IPS-11a (cell line): ENCODE results near the gene KRTAP5-2.
"Not testable (repeated sequence)": the region's sequence is repeated elsewhere in the genome, so short reads cannot be mapped to it uniquely, and the experiment has no call there.

ENCODE experiments used
- H3K4me3 ChIP-seq: one replicate; pipeline ENCODE4 v1.5.1; 2013; ENCODE audit warnings: low read depth, low read length, control low read depth

Gene KRTAP5-2, protein sequence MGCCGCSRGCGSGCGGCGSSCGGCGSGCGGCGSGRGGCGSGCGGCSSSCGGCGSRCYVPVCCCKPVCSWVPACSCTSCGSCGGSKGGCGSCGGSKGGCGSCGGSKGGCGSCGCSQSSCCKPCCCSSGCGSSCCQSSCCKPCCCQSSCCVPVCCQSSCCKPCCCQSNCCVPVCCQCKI

DNA sequence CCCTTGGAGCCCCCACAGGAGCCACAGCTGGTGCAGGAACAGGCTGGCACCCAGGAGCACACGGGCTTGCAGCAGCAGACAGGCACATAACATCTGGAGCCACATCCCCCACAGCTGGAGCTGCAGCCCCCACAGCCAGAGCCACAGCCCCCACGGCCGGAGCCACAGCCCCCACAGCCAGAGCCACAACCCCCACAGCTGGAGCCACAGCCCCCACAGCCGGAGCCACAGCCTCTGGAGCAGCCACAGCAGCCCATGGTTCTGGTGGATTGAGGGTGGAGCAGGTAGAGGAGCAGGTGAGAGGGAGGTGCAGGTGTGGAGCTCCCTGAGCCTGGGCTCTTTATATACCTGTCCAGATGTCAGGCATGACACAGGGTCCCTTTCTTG, at the start of gene KRTAP5-2:
KRTAP5-2 (minus strand) TSS at position 301 of the 387 bp plus-strand sequence; CDS start at position 257, 44 bp downstream.
- H3K4me3 ChIP-seq = no peak within 1 kb of the TSS

DNA sequence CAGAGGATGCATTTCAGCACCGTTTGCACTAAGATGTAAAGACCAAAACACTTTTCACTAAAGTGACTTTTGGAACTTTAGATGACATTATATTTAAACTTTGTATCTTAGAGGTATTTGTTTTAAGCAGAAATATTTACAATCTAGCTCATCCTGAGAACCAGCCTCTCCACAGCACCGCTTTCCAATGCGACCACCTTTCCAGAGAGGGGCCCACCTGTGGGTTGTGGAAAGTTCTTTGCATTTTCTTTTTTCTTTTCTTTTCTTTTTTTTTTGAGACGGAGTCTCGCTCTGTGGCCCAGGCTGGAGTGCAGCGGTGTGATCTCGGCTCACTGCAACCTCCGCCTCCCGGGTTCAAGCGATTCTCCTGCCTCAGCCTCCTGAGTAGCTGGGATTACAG, 48.4 kb upstream of the KRTAP5-2 start:
- H3K4me3 ChIP-seq = not testable (repeated sequence)

DNA sequence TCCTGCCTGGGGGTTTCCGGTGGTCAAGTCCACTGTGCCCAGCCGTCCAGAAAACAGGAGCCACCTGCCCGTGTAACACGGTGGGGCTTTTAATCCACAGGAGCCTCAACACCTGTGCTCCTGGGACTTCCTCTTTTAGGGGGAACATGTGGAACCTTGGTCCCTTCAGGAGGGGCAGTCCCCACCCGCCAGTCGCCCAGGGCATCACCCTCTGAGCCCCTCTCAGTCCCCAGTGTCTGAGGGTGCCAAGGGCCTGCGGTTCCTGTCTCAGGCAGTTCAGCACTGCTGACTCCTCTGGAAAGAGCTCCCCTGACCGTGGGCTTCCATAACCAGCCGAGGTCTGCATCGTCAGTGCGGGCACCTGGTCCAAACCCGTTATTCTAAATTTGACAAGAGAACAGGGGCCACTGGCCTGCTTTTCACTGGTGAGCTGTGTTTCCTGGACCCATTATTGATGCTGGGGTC, 47.3 kb upstream of the KRTAP5-2 start:
- H3K4me3 ChIP-seq = no peak overlapping the region

DNA sequence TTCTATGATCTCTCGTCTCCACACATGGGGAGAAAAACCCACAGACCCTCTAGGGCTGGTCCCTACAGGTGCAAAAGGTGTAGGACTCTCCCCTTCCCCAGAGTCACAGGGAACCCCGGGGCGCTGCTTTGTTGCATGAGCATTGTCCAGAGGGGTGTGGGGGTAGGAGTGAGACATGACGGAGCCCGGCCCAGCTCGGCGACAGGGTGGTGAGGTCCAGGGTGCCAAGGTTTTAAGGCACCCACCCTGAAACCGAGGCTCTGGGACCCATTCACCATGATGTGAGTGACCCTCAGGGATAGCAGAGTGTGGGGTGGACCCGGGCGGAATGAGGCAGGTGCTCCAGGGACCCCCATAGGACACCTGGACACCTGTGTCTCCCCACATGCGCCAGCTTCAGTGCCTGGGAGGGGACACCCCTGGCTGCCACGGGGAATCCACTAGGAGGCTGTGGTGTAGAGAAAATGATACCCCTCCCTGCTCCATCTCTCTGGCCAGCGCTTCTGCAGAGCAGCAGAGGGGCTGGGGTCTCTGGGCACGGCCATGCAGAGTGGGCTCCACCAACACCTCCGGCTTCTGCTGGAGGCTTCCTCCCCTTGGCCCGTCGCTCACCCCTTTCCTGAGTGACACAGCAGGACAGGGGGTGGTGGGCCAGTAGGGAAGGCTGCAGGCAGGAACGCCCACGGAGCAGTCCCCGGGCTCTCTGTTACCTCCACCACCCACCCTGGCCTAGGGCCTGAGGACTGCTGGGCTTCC, 46.7 kb upstream of the KRTAP5-2 start:
- H3K4me3 ChIP-seq = no peak overlapping the region

DNA sequence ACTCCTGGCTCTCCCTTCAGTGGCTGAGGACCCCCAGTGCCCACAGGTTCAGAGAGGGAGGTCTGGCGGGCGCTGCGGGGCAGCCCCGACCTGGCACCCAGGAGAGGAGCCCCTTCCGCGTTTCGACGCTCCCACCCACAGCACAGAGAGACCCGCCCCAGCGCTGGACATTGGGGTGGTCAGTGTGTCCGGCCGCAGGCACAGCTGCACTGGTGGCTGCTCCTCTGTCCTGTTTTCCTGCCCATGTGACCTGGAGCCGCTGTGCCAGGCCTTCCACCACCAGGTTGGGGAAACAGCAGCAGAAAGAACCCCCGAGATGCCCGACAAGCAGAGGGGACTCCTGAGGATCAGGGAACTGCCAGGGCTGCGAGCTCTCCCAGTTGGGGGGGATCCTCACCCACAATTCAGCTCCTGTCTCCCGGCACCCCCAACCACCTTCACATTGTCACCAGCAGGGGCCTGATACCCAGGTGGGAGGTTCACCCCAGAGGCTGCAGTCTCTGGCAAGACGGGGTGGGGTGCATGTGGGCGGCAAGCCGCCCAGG, 45.1 kb upstream of the KRTAP5-2 start:
- H3K4me3 ChIP-seq = no peak overlapping the region

DNA sequence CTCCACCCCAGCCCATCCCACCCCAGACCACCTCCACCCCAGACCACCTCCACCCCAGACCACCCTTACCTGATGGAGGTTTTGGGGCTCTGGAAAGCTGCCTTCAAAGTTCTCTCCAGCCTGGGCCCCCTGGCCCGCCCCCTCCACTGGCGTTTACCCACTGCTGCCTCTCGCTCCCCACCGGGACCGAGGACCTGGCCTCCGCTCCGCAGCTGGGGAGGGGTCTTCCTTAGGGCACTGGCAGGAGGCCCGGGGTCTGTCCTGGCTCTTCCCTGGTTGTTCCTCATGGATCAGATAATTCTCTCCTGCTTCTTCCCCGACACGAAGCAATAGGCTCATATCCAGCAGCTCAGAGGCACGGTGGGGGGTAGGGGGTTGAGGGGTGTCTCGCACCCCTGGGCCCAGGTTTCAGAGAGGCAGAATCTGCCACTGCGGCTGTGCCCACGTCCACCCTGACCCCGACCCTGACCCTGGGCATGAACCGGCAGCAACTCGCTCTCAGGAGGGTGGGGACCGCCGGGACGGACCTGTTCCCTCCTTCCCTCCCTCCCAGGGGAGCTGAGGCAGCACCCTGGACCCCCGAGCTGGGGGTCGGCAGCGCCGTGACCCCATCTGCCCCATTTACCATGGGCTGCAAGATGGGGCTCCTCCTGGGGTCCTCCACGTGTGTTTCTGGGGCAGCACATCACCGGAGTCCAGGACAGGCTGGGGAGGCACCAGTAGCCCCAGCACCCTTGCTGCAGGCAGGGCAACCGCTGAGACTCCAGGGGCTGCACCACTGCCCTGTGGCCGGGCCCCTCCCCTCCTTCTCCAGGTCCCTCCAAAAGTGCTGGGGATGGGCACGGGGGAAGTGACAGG, 44.4 kb upstream of the KRTAP5-2 start:
- no peak overlapping the region for H3K4me3 ChIP-seq

DNA sequence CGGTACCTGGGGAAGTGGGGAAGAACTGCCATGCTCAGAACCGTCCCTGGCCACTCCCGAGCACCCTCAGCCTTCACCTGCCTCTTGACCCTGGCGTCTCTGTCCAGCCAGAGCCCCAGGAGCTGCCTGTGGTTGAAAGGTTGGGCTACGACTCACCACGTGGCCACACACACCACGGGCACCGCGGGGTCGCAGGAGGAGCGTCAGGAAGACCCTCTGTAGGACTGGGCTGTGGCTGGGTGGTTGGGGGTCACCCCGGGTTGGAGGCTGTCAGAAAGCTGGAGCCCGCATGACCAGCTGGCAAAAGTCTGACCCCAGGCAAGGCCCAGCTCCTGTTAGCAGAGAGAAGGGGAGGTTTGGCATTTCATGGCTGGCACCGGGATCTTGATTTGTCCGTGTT, 43.0 kb upstream of the KRTAP5-2 start:
- H3K4me3 ChIP-seq = no peak overlapping the region

DNA sequence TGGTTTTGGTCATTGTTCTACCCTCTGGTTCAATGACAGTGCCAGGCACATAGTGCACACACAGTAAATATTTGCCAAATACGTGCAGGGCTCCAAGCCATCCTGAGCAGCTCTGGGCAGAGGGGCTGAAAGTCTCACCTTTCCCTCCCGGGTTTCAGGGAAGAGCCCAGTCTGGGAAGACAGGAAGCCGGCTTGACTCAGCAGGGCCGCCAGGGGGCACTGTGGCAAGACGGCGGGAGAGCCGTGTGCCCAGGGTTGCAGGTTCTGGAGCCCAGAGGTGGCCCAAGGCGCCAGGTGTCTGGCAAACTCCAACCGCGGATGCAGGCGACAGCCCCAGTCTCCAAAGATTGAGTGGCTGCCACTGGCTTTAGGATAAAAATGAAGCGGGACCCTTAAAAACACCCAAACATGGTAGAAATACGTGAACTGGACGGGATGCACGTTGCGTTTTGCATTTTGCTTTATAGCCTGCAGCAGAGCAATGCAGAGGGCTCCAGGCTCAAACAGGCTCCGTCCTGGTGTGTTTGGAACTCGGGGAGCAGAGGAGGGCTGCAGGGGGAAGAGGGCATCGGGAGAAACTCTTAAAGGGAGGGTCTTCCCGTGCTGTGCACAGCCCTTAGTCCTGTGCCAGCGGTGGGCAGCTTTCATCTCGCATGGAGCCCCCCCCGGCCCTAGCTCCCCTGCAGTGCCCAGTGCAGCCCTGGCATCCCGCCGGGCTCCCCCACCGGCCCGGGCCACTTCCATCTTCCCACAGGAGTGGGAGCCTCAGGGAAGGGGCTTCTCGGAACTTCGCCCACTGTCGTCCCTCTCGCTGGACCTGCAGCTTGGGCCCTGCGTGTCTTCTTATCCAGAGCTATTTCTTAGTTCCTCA, 42.2 kb upstream of the KRTAP5-2 start:
- H3K4me3 ChIP-seq = no peak overlapping the region

DNA sequence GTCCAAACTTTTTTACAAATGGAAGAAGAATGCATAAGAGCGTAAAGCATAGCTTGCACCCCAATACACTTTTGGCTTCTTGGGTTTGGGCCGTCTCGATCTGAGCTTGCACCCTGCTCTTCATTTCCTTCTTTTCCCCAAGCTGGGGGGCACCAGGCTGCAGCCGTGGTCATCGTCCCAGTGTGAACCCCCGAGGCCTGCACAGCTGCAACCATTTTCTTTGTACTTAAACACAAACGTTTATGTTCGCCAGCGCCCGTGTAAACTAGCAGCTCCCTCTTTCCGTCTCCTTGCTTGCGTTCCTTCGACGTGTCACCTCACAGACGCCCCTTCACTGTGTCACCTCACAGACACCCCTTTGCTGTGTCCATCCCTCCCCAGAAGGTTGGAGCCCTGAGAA, 41.6 kb upstream of the KRTAP5-2 start:
- H3K4me3 ChIP-seq = no peak overlapping the region

DNA sequence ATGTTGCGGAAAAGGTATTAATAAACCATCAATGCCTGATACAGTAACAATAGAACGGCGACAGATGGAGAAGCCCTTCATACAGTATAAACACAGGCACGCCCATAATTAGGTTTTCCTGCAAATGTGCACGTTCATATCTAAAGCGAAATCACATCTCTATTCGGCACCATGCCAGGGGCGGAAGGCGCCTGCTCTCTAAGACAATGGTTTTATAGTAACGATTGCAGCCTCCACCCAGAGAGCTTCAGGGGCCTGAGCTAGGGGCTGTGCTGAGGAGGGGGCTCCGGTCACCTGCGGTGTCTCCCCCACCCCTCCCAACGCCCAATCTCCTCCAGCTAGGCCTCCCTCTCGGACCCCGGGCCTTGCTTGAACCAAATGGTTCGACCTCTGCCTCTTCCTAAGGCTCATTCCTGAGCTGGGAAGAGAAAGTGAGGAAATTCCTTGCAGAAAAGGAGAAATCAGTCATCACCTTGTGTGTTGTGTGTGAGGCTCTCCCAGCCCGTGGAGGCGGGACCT, 41.1 kb upstream of the KRTAP5-2 start:
- H3K4me3 ChIP-seq = no peak overlapping the region

DNA sequence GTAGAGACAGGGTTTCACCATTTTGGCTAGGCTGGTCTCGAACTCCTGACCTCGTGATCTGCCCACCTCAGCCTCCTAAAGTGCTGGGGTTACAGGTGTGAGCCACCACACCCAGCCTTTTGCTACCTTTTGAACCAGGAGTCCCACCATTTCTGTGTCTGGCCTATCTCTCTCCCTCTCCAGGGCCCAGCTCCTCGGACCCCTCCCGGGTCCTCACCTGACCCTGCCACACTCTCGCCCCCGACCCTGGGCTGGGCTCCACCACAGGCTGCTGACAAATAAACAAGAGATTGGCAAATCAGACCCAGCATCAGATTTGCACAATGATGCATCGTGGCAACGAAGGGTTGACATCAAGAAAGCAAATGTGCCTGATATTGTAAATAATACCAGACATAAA, 40.2 kb upstream of the KRTAP5-2 start:
- no peak overlapping the region for H3K4me3 ChIP-seq

DNA sequence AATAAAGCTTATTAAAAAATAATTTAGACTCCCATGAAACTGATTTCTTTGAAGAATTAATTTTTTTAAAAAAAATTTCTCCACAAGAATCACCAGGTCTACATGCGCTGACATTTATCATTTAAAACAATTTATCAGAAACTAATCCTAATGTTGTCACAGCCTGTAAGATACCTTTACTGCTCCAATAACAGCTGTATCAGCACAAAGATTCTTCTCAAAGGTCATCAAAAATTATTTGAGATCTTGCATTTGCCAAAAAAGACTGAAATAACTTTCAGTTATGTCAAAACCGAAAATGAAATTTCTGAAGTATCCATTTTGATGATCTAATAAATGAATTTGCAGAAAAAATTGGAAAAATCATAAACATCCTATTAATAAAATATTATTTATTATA, 39.5 kb upstream of the KRTAP5-2 start:
- no peak overlapping the region for H3K4me3 ChIP-seq

DNA sequence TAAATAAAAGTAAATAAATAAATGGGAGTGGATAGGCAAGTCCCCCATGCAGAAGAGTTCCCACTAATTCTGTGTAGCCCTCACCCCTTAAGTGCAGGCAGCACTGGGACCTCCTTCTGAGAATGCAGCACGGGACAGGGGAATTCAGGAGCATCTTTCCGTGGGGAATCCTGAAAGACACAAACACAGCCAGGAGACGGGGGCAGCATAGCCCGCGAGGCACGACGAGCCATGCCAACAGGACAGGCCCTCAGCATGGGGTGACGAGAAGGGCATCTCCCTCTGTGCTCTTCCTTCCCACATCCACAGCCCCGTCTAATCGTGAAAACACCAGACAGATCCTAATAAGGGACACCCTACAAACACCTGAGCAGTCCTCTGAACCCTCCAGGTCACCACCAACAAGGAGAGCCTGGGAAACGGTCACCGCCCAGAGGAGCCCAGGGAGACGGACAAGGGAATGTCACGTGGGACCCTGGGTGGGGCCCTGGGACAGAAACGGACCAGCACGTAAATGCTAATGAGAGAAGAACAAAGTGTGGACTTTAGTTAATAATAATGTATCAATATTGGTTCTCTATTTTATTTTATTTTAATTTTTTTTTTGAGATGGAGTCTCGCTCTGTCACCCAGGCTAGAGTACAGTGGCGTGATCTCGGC, 38.3 kb upstream of the KRTAP5-2 start:
- no peak overlapping the region for H3K4me3 ChIP-seq

DNA sequence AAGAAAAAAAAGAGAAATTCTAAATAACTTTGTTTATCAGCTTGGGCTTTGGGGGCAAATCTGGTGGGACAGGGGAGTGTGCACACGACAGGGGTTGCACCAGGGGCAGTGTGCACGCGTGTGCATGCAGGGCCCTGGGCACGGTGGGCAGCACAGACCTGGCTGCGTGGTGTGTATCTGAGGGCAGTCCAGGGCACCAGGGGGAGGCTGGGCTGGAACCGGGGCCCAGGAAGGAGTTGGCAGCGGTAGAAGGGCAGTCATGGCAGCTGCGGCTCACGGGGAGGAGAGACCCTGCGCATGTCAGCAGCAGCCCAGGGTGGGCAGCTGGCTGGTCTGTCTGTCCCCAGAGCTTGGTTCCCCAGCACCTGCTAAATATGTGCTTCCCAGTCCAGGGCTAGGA, 35.8 kb upstream of the KRTAP5-2 start:
- H3K4me3 ChIP-seq = no peak overlapping the region

DNA sequence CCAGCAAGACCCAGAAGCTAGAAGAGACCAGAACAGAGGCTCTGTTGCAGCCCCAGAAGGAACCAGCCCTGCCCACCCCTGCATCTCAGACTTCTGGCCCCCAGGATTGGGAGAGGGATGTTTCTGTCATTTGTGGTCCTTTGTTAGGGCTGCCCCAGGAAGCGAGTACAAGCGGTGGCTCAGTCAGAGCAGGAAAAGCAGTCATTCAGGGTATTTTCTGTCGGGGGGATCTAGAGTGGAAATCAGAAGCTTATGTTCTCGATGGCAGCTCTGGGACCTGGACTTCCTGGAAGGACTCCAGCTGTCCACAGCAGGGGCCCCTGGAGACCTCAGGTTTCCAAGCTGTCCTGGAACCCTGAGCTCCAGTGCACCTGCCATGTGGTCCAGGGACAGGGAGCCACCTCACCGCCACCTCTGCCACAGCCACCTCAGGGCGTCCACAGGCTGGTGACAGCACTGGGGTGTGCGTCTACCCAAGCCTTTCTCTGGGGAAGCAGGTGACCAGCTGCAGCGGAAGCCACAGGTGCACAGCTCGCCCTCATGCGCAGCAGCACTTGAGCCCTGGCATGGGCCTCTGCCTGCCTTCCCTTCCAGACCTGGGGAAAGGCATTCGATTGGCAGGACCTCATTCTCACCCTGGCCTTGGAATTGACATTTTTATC, 34.1 kb upstream of the KRTAP5-2 start:
- no peak overlapping the region for H3K4me3 ChIP-seq

DNA sequence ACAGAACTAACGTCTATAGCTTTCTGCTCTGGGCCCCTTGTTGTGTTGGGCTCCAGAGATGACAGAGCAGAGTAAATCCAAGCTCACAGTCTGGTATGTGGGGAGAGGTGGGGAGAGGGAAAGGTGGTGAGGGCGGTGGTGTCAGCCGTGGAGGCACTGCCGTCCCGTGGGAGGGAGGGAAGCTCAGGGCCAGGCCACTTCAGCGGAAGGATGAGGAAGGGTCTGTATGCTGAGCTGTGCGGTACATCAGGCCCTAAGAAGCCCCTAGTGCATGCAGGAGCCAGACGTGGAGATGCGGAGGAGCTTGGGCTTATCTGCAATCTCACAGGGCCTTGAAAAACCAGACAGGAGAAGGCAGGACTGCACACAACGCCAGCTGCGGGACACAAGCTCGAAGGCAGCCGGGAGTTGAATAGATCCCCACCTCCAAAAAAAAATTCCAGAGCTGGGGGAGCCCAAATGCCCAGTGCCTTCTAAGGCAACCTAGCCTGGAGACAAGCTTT, 33.0 kb upstream of the KRTAP5-2 start:
- no peak overlapping the region for H3K4me3 ChIP-seq

DNA sequence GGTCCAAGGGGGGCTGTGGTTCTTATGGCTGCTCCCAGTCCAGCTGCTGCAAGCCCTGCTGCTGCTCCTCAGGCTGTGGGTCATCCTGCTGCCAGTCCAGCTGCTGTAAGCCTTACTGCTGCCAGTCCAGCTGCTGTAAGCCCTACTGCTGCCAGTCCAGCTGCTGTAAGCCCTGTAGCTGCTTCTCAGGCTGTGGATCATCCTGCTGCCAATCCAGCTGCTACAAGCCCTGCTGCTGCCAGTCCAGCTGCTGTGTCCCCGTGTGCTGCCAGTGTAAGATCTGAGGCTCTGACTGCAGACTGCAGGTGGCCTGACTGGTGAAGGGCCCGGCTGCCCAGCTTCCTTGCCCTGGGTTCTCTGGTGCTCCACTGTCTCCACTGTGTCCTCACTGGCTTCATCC, 32.2 kb upstream of the KRTAP5-2 start:
- no peak overlapping the region for H3K4me3 ChIP-seq

DNA sequence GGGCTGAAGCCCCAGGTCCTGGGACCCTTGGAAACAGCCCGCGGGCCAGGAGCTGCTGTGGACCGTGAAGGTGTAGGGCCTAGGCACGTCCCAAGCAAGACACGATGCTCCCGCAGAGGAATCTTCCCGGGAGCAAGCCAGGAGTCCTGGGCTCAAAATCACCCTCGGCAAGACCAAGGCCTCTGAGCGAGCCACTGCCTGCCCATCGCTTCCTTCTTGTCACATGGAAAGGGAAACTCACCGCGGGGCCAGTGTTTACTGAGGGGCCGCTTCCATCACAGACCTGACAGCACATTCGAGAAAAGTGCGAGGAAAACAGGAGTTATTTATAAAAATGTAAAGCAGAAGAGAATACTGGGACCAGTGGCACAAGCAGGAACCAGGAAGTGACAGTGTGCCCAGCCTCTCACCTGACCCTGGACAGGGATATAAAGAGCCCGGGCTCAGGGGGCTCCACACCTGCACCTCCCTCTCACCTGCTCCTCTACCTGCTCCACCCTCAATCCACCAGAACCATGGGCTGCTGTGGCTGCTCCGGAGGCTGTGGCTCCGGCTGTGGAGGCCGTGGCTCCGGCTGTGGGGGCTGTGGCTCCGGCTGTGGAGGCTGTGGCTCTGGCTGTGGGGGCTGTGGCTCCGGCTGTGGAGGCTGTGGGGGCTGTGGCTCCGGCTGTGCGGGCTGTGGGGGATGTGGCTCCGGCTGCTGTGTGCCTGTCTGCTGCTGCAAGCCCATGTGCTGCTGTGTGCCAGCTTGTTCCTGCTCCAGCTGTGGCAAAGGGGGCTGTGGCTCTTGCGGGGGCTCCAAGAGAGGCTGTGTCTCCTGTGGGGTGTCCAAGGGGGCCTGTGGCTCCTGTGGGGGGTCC, 31.5 kb upstream of the KRTAP5-2 start, which contains the start of gene KRTAP5-5:
KRTAP5-5 (plus strand) TSS at position 450 of the 860 bp plus-strand sequence; CDS start at position 516, 66 bp downstream.
- H3K4me3 ChIP-seq = no peak within 1 kb of the TSS
